Fibroblast of pulmonary artery (primary cell): ENCODE measurements around the gene SKAP2.
A peak's percentile ranks its signal among the peaks of the same experiment; 100 is the strongest.

Source experiments
- DNase-seq: peaks from one replicate; pipeline ENCODE4 v3.0.0-alpha.2; 2010; ENCODE audit warnings: low read depth
- H3K4me3 ChIP-seq: replicated peaks from 2 replicates; pipeline ENCODE4 v1.5.1; 2011; ENCODE audit warnings: low read depth, mild to moderate bottlenecking, control low read depth, low read length, moderate library complexity
- CTCF ChIP-seq: IDR thresholded peaks from 2 replicates; pipeline ENCODE4 v1.5.1; 2011; ENCODE audit warnings: mild to moderate bottlenecking, control low read depth, low read length, inconsistent platforms; ENCODE audit errors: missing control alignments

Gene SKAP2

GRCh38 chr7:26865094-26865388 lies 651 bp upstream of the SKAP2 start:
- peak overlapping the region; percentile 92 for H3K4me3 ChIP-seq
- TF ChIP-seq CTCF: no peak
- no peak for DNase-seq

- no peak for TF ChIP-seq CTCF
- H3K4me3 ChIP-seq: peak overlapping the region; percentile 92
- peak; percentile 43 for DNase-seq
Observed at GRCh38 chr7:26863518-26864308, 677 bp downstream of the SKAP2 start.

GRCh38 chr7:26862834-26863233 lies 1.6 kb downstream of the SKAP2 start:
- H3K4me3 ChIP-seq: no peak overlapping the region
- no peak for TF ChIP-seq CTCF
- no peak for DNase-seq

GRCh38 chr7:26861050-26861449 lies 3.3 kb downstream of the SKAP2 start:
- H3K4me3 ChIP-seq: no peak overlapping the region
- no peak for DNase-seq
- TF ChIP-seq CTCF: no peak

- no peak for DNase-seq
- TF ChIP-seq CTCF: no peak
- H3K4me3 ChIP-seq: no peak overlapping the region
Observed at GRCh38 chr7:26860361-26860760, 4.0 kb downstream of the SKAP2 start.

- no peak for TF ChIP-seq CTCF
- no peak for DNase-seq
- H3K4me3 ChIP-seq: no peak overlapping the region
Observed at GRCh38 chr7:26859720-26860119, 4.7 kb downstream of the SKAP2 start.

GRCh38 chr7:26858735-26859134 lies 5.7 kb downstream of the SKAP2 start:
- H3K4me3 ChIP-seq: no peak overlapping the region
- DNase-seq: no peak
- no peak for TF ChIP-seq CTCF
